OCI-LY1 (cell line): ENCODE measurements around the gene UBE2C.

Source experiments
- EZH2 ChIP-seq: fragments of 200-600 bp; sonication (generic), shearing (Covaris generic); IDR thresholded peaks from 2 replicates; pipeline ENCODE4 v1.8.0; 2017; ENCODE audit warnings: borderline replicate concordance, mixed run types, mild to moderate bottlenecking, antibody characterized with exemption, low read length, moderate library complexity, mixed read lengths
- TF ChIP-seq, protein P1 (sequence below): fragments of 200-600 bp; sonication (generic), shearing (Covaris generic); IDR thresholded peaks from 2 replicates; pipeline ENCODE4 v1.5.1; 2017; ENCODE audit warnings: mild to moderate bottlenecking, antibody characterized with exemption, low read length, moderate library complexity, mixed read lengths

GRCh38 chr20:45845452-45845851 lies 33.0 kb downstream of the UBE2C start:
- TF ChIP-seq, protein P1, sequence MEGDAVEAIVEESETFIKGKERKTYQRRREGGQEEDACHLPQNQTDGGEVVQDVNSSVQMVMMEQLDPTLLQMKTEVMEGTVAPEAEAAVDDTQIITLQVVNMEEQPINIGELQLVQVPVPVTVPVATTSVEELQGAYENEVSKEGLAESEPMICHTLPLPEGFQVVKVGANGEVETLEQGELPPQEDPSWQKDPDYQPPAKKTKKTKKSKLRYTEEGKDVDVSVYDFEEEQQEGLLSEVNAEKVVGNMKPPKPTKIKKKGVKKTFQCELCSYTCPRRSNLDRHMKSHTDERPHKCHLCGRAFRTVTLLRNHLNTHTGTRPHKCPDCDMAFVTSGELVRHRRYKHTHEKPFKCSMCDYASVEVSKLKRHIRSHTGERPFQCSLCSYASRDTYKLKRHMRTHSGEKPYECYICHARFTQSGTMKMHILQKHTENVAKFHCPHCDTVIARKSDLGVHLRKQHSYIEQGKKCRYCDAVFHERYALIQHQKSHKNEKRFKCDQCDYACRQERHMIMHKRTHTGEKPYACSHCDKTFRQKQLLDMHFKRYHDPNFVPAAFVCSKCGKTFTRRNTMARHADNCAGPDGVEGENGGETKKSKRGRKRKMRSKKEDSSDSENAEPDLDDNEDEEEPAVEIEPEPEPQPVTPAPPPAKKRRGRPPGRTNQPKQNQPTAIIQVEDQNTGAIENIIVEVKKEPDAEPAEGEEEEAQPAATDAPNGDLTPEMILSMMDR, result no peak
- no peak for TF ChIP-seq EZH2
